Stimulated activated CD4-positive, alpha-beta T cell treated with anti-CD3 and anti-CD28 coated beads, Interleukin-4, amount 100 ng/mL, for 48 hours (primary cell): ENCODE measurements around the gene TIMP1.

Source experiments
- DNase-seq, 2 donors: peaks; one replicate each; pipeline ENCODE4 v3.0.0-alpha.2; 2020; ENCODE audit warnings: low read depth in 2 of 2

Gene TIMP1

GRCh38 chrX:47634871-47635575 is 52.8 kb downstream of the TIMP1 start:
- DNase-seq = no peak
